CD4-positive, alpha-beta memory T cell (primary cell): ENCODE measurements around the gene ZNF653. TPM values are rescaled to one million over a fixed set of nuclear protein-coding genes. Genes with fewer than 3 reads are reported as not detected.

Source experiments
- CTCF ChIA-PET: fragments of 350-600 bp; sonication (Branson Sonifier 250); formaldehyde crosslinking; loops from one replicate; lab custom pipeline; 2021; ENCODE audit warnings: inconsistent platforms; ENCODE audit not compliant: partially characterized antibody; lab: Charles Lee
- POLR2A ChIA-PET: fragments of 350-600 bp; sonication (Branson Sonifier 250); formaldehyde crosslinking; loops from one replicate; lab custom pipeline; 2021; ENCODE audit not compliant: partially characterized antibody; lab: Charles Lee
- DNase-seq, 5 donors: peaks; one replicate each; pipeline versions ENCODE4 v3.0.0 to v3.0.0-alpha.2; 2020 to 2022; ENCODE audit warnings: mixed read lengths in 1 of 5
- H3K27ac ChIP-seq: one replicate; pipeline ENCODE4 v1.7.0; 2013; ENCODE audit warnings: low read depth, low read length
- H3K27me3 ChIP-seq: 2 replicates; pipeline ENCODE4 v1.7.0; 2013; ENCODE audit warnings: mild to moderate bottlenecking, low read length, moderate library complexity; ENCODE audit not compliant: insufficient read depth
- H3K36me3 ChIP-seq: 2 replicates; pipeline ENCODE4 v1.7.0; 2013; ENCODE audit warnings: mild to moderate bottlenecking, low read length, moderate library complexity; ENCODE audit not compliant: insufficient read depth
- H3K4me1 ChIP-seq: 2 replicates; pipeline ENCODE4 v1.7.0; 2013; ENCODE audit warnings: mild to moderate bottlenecking, low read length, moderate library complexity; ENCODE audit not compliant: insufficient read depth
- H3K4me3 ChIP-seq, 2 donors: one replicate each; pipeline ENCODE4 v1.7.0; 2013; ENCODE audit warnings: low read length in 2 of 2, mild to moderate bottlenecking in 1 of 2
- H3K9me3 ChIP-seq, 2 donors: one replicate each; pipeline ENCODE4 v1.7.0; 2013; ENCODE audit warnings: low read length in 2 of 2, control low read depth in 1 of 2; ENCODE audit not compliant: control insufficient read depth in 1 of 2
- H3K27ac Mint-ChIP-seq, 7 donors: one replicate each; pipeline ENCODE4 v1.8.0; 2020 to 2021; ENCODE audit warnings: mixed read lengths in 7 of 7, mild to moderate bottlenecking in 6 of 7, inconsistent platforms in 3 of 7, moderate library complexity in 3 of 7
- H3K27me3 Mint-ChIP-seq, 2 donors: one replicate each; pipeline ENCODE4 v1.8.0; 2020 to 2021; ENCODE audit warnings: mixed read lengths in 2 of 2
- H3K36me3 Mint-ChIP-seq, 2 donors: one replicate each; pipeline ENCODE4 v1.8.0; 2020 to 2021; ENCODE audit warnings: mixed read lengths in 2 of 2, inconsistent platforms in 1 of 2, mild to moderate bottlenecking in 1 of 2
- H3K4me1 Mint-ChIP-seq, 4 donors: one replicate each; pipeline ENCODE4 v1.8.0; 2020 to 2021; ENCODE audit warnings: mixed read lengths in 4 of 4, mild to moderate bottlenecking in 1 of 4
- H3K4me3 Mint-ChIP-seq, 8 donors: one replicate each; pipeline ENCODE4 v1.8.0; 2020 to 2021; ENCODE audit warnings: mixed read lengths in 8 of 8, mild to moderate bottlenecking in 7 of 8, moderate library complexity in 6 of 8, inconsistent platforms in 3 of 8
- H3K9me3 Mint-ChIP-seq, 8 donors: one replicate each; pipeline ENCODE4 v1.8.0; 2020 to 2021; ENCODE audit warnings: mixed read lengths in 8 of 8, mild to moderate bottlenecking in 5 of 8, inconsistent platforms in 3 of 8, moderate library complexity in 1 of 8
- intact Hi-C: fragments of 100-400 bp; cut with micrococcal nuclease; formaldehyde crosslinking; loops from one replicate; pipeline ENCODE4 v1.15.1; 2023
- polyA plus RNA-seq, 2 donors: library from polyadenylated mRNA; unstranded; fragments of 300-500 nt; fragmentation: Illumina TruSeq; gene quantifications; one replicate each; pipeline ENCODE4 v1.2.3, GENCODE V29; 2021
- total RNA-seq, 2 experiments: library from RNA; stranded (reverse); gene quantifications; one replicate each; pipeline ENCODE4 v1.2.3, GENCODE V29; 2021

Gene ZNF653
- total and polyA plus RNA-seq, 4 experiments from 2014 or later = 2.0 to 24.7 (median 13.5) TPM

- H3K9me3 ChIP-seq = no peaks in the 10 kb centered on the region
- no peak overlapping the region for H3K4me3 ChIP-seq
- peaks cover 3% of the 10 kb centered on the region for H3K36me3 ChIP-seq
- Mint-ChIP-seq H3K36me3 (peaks cover 19 to 41% of the 10 kb centered on the region in 2 donors), H3K4me1 (peaks cover 0 to 2% (median under 1%) of the 10 kb centered on the region in 4 donors), H3K4me3 (no peak overlapping the region), H3K27ac (no peak overlapping the region), H3K27me3 (no peaks in the 10 kb centered on the region), H3K9me3 (no peaks in the 10 kb centered on the region)
- ChIA-PET CTCF (interaction anchor here (0.8 to 1.8 kb wide), 3 partner anchors 12 to 114 kb away, joined by 3 to 5 read pairs (median 4); no protein-coding TSS in a partner anchor), POLR2A (no interaction called here)
- H3K4me1 ChIP-seq = no peaks in the 10 kb centered on the region
- intact Hi-C loops = no loop called here
- no peak overlapping the region for H3K27ac ChIP-seq
- no peak for DNase-seq
- H3K27me3 ChIP-seq = no peaks in the 10 kb centered on the region
These were observed 10.9 kb downstream of the ZNF653 start for GRCh38 chr19:11494634-11495285.

- H3K36me3 ChIP-seq = no peaks in the 10 kb centered on the region
- Mint-ChIP-seq H3K4me1 (peaks cover 0 to 4% (median under 1%) of the 10 kb centered on the region in 4 donors), H3K36me3 (peaks cover 25 to 32% of the 10 kb centered on the region in 2 donors), H3K27ac (no peak overlapping the region), H3K27me3 (peaks cover 0 to 3% of the 10 kb centered on the region in 2 donors), H3K4me3 (no peak overlapping the region), H3K9me3 (no peaks in the 10 kb centered on the region)
- intact Hi-C loops = no loop called here
- no peaks in the 10 kb centered on the region for H3K4me1 ChIP-seq
- POLR2A ChIA-PET = no interaction called here
- H3K9me3 ChIP-seq = no peaks in the 10 kb centered on the region
- no peak overlapping the region for H3K27ac ChIP-seq
- CTCF ChIA-PET = no interaction called here
- H3K4me3 ChIP-seq = no peak overlapping the region
- DNase-seq = no peak
- no peaks in the 10 kb centered on the region for H3K27me3 ChIP-seq
These were observed 16.3 kb downstream of the ZNF653 start for GRCh38 chr19:11489378-11489777.

- Mint-ChIP-seq H3K36me3 (peaks cover 21 to 26% of the 10 kb centered on the region in 2 donors), H3K4me1 (peaks cover 3 to 17% (median 13%) of the 10 kb centered on the region in 4 donors), H3K9me3 (no peaks in the 10 kb centered on the region), H3K27ac (no peak overlapping the region), H3K4me3 (no peak overlapping the region), H3K27me3 (peaks cover 2 to 7% of the 10 kb centered on the region in 2 donors)
- POLR2A ChIA-PET = no interaction called here
- CTCF ChIA-PET = no interaction called here
- no peaks in the 10 kb centered on the region for H3K36me3 ChIP-seq
- H3K4me3 ChIP-seq = no peak overlapping the region
- intact Hi-C loops = no loop called here
- H3K9me3 ChIP-seq = no peaks in the 10 kb centered on the region
- no peak for DNase-seq
- H3K27me3 ChIP-seq = no peaks in the 10 kb centered on the region
- peaks cover 14% of the 10 kb centered on the region for H3K4me1 ChIP-seq
- H3K27ac ChIP-seq = no peak overlapping the region
These were observed 18.8 kb downstream of the ZNF653 start for GRCh38 chr19:11486661-11487503.

GRCh38 chr19:11485245-11485837 is 20.3 kb downstream of the ZNF653 start:
- ChIA-PET CTCF (interaction anchor here (0.6 to 1.8 kb wide), 4 partner anchors 9 to 103 kb away, joined by 3 to 5 read pairs (median 3); no protein-coding TSS in a partner anchor), POLR2A (interaction anchor here (1.0 to 1.2 kb wide), 2 partner anchors 104 to 111 kb away, joined by 4 read pairs; partner anchors contain the start of gene SWSAP1)
- Histone ChIP-seq H3K4me3 (no peak overlapping the region), H3K9me3 (no peaks in the 10 kb centered on the region), H3K36me3 (no peaks in the 10 kb centered on the region), H3K4me1 (peaks cover 24% of the 10 kb centered on the region), H3K27me3 (peaks cover 8% of the 10 kb centered on the region), H3K27ac (no peak overlapping the region)
- Mint-ChIP-seq H3K4me3 (peak overlapping the region in 1 of 8 donors; percentile 20), H3K36me3 (peaks cover 15 to 19% of the 10 kb centered on the region in 2 donors), H3K27me3 (peaks cover 10 to 16% of the 10 kb centered on the region in 2 donors), H3K9me3 (peaks cover 0 to 3% (median 0%) of the 10 kb centered on the region in 8 donors), H3K27ac (peak overlapping the region in 1 of 7 donors; percentile 65), H3K4me1 (peaks cover 8 to 26% (median 18%) of the 10 kb centered on the region in 4 donors)
- intact Hi-C loops = no loop called here
- peak in 1 of 5 donors; percentile 30 for DNase-seq

- peak in 1 of 5 donors; percentile 32 for DNase-seq
- Histone ChIP-seq H3K9me3 (no peaks in the 10 kb centered on the region), H3K4me3 (no peak overlapping the region), H3K27ac (no peak overlapping the region), H3K4me1 (peaks cover 24% of the 10 kb centered on the region), H3K27me3 (peaks cover 12% of the 10 kb centered on the region), H3K36me3 (no peaks in the 10 kb centered on the region)
- ChIA-PET POLR2A (interaction anchor here (1.0 to 2.0 kb wide), 9 partner anchors 9 to 190 kb away, joined by 3 to 22 read pairs (median 6); partner anchors contain the start of genes ECSIT, ODAD3, PRKCSH and SWSAP1), CTCF (interaction anchor here (1.1 to 3.4 kb wide), 29 partner anchors 8 to 389 kb away, joined by 3 to 56 read pairs (median 4); partner anchors contain the start of genes EPOR, ODAD3, PRKCSH and RAB3D)
- intact Hi-C loops = loop anchor here (5.0 kb wide), 1 partner anchor 241 kb away; no protein-coding TSS in a partner anchor
- Mint-ChIP-seq H3K27ac (no peak overlapping the region), H3K27me3 (peaks cover 16 to 23% of the 10 kb centered on the region in 2 donors), H3K9me3 (peaks cover 0 to 3% (median 0%) of the 10 kb centered on the region in 8 donors), H3K4me3 (no peak overlapping the region), H3K4me1 (peaks cover 8 to 33% (median 20%) of the 10 kb centered on the region in 4 donors), H3K36me3 (peaks cover 7 to 12% of the 10 kb centered on the region in 2 donors)
These were observed 22.1 kb downstream of the ZNF653 start for GRCh38 chr19:11483366-11484111.

GRCh38 chr19:11482384-11483050 is 23.1 kb downstream of the ZNF653 start:
- Mint-ChIP-seq H3K36me3 (peaks cover 7 to 12% of the 10 kb centered on the region in 2 donors), H3K9me3 (peaks cover 0 to 3% (median 0%) of the 10 kb centered on the region in 8 donors), H3K4me1 (peaks cover 8 to 37% (median 20%) of the 10 kb centered on the region in 4 donors), H3K4me3 (peak overlapping the region; percentile 58 to 75 (median 70)), H3K27me3 (peaks cover 18 to 23% of the 10 kb centered on the region in 2 donors), H3K27ac (peak overlapping the region in 6 of 7 donors; percentile 8 to 89 (median 74))
- Histone ChIP-seq H3K4me3 (peak overlapping the region in 1 of 2 donors; percentile 35), H3K4me1 (peaks cover 24% of the 10 kb centered on the region), H3K9me3 (no peaks in the 10 kb centered on the region), H3K27ac (no peak overlapping the region), H3K27me3 (peaks cover 12% of the 10 kb centered on the region), H3K36me3 (no peaks in the 10 kb centered on the region)
- ChIA-PET POLR2A (interaction anchor here (1.0 to 2.0 kb wide), 11 partner anchors 10 to 189 kb away, joined by 3 to 22 read pairs (median 6); partner anchors contain the start of genes CCDC159, ECSIT, ODAD3 and PRKCSH), CTCF (interaction anchor here (0.5 to 3.4 kb wide), 38 partner anchors 8 to 446 kb away, joined by 3 to 56 read pairs (median 4); partner anchors contain the start of genes EPOR, ODAD3, PRKCSH and RAB3D)
- intact Hi-C loops = loop anchor here (1.0 to 5.0 kb wide), 6 partner anchors 23 to 345 kb away; partner anchors contain the start of genes ODAD3, PRKCSH and ZNF653
- DNase-seq = peak; percentile 79 to 88 (median 85)
